DOHH2 (cell line): Measurements from ENCODE around the gene OMP.

Source experiments
- CTCF ChIP-seq: fragments of 200-600 bp; sonication (generic); IDR thresholded peaks from one replicate; pipeline ENCODE4 v1.5.1; 2014; ENCODE audit warnings: antibody characterized with exemption, mild to moderate bottlenecking, low read depth, low read length; ENCODE audit not compliant: poor library complexity, severe bottlenecking
- EZH2phosphoT487 ChIP-seq: fragments of 200-600 bp; sonication (generic); IDR thresholded peaks from 2 replicates; pipeline ENCODE4 v1.6.1; 2017; ENCODE audit warnings: borderline replicate concordance, mild to moderate bottlenecking, antibody characterized with exemption, low read length, moderate library complexity, mixed read lengths

GRCh38 chr11:77093056-77093891 is 9.4 kb upstream of the OMP start:
- TF ChIP-seq CTCF (no peak), EZH2phosphoT487 (no peak)
